ENCODE measurements around the gene CMSS1.

CMSS1 gene

DNA sequence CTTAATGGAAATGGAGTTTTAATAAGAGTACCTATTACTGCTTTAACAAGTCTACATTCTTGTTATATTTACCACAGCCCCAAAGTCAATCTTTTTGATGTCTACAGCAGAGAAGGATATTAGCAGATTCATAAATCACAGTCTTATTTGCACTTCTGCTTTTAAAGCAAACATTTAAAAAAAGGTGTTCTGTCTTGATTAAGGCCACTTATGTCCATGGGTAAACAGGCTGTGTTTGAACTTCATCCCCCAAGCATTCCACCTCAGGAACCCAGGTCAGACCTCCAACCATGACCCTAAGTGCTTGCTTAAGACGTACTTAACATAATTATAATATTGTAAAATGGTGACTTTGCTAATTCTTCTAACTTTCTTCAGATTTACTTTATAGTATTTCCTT is 113.4 kb downstream of the CMSS1 start:
- TF ChIP-seq, protein P1, sequence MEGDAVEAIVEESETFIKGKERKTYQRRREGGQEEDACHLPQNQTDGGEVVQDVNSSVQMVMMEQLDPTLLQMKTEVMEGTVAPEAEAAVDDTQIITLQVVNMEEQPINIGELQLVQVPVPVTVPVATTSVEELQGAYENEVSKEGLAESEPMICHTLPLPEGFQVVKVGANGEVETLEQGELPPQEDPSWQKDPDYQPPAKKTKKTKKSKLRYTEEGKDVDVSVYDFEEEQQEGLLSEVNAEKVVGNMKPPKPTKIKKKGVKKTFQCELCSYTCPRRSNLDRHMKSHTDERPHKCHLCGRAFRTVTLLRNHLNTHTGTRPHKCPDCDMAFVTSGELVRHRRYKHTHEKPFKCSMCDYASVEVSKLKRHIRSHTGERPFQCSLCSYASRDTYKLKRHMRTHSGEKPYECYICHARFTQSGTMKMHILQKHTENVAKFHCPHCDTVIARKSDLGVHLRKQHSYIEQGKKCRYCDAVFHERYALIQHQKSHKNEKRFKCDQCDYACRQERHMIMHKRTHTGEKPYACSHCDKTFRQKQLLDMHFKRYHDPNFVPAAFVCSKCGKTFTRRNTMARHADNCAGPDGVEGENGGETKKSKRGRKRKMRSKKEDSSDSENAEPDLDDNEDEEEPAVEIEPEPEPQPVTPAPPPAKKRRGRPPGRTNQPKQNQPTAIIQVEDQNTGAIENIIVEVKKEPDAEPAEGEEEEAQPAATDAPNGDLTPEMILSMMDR (IDR thresholded peaks at IDR 0.05; ENCODE audit: low read depth, low read length), result no peak
- no peak for DNase-seq (ENCODE audit: extremely low read depth, low read depth)

DNA sequence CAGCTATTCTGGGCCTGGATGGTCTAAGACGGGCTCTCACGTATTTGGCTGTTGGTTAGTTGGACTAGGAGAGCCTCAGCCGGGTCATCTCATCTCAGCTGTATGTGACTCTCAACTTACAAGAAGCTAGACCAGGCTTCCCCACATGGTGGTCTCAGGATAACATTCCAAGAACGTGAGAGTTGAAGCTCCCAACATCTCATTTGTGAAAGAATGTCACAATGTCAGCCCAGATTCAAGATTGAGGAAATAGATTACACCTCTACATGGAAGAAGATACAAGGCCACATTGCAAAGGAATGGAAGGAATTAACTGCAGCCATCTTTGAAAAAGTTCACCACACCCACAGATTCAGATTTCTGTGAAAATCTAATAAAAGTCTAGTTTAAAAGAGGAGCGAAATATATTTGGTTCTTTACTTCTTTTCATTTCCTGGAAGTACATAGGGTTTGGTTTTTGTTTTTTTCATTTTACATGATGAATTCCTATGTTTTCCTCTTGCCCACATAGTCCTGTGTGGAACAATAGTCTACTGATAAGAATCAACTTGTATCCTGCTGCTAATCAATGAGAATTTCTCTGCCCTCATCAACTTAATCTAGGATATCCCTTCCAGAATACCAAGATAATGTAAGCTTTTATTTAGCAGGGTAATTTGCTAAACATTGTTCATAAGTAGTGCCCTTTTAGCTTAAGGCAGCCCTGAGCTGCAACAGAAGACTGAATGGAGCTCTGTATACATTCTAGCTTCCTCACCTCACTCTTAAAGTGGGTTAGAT is 116.5 kb downstream of the CMSS1 start:
- DNase-seq (ENCODE audit: extremely low read depth, low read depth), result no peak
- TF ChIP-seq, protein P1 (IDR thresholded peaks at IDR 0.05; ENCODE audit: low read depth, low read length), result no peak

DNA sequence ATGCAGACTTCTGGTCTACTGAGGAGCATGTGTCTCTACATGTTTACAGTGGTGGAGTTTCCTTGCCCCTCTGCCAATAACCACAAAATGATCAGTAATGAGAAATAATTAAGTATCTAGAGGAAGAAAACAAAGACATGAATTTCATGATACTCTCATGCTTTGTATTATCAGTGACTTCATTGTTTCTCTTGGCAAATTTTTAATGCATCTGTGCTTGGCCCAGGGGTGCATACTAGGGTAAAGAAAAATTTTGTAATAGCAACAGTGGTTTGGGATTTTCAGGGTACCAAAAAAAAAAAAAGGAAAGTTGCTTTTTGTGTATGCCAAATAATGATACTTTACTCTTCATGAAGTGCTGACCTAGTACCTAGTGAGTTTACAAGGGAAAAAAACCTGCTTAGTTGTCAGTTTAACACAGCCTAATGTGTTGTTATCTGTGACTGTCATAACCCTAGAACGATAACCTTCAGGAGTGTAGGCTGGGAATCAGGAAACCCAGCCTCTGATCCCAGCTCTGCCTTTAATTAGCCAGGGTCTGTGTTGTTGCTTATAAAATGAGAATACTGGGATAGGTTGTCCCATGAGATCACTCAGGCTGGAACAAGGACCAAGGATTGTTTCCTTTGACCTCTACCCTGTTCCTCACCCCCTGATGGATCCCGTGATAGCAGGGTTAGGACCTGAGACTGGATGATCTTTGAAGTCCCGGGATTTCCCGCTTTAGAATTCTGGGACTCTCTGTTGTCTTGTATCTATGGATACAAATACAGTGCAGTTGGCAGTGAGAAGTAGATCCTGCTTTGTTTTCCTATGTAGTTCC is 117.5 kb downstream of the CMSS1 start:
- no peak for DNase-seq (ENCODE audit: extremely low read depth, low read depth)
- TF ChIP-seq, protein P1 (IDR thresholded peaks at IDR 0.05; ENCODE audit: low read depth, low read length), result no peak

DNA sequence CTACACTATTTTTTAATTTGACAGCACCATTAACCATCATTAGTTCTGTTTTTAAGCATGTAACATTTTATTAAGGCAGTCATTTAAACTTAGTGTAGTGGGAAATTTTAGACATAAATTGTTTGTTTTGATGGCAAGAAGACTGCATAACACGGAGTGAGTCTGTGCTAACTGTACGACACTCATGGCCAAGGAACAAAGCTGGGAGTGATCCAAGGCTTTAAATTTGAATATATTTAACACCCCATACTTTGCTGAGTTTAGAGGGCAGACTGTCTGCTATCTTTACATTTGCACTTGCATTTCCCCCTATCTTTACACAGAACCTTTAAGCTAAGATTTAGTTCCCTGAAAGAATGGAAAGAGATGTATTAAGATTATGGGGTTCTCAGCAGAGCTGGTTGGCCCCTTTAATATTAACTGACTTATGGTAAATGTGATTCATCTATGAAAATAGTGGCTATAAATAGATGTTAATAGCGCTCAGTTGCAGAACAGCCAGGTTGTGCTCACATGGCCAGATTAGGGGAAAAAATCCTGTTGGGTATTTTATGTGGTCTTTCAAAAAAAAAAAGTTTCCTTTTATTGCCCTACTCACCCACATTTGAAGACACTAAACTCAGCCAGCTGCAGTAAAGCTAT is 120.7 kb downstream of the CMSS1 start:
- TF ChIP-seq, protein P1 (IDR thresholded peaks at IDR 0.05; ENCODE audit: low read depth, low read length), result no peak
- DNase-seq (ENCODE audit: extremely low read depth, low read depth), result no peak

DNA sequence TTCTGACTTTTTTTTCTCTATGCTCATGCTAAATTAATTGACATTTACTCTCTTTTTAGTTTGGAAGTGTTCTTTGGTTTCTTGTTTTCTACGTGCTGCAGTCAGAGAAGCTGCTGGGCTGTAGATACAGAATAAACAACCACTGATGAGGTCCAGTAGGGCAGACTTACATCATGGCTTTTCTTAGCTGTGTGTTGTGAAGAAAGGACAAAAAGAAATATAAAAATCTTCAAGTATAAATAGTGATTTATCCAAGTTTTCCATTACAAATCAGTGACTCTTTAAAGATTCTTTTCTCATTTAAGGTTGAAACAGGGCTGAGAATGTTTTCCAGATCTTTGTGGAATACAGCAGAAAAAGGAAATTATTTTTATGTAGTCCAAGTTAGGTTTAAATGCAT is 122.2 kb downstream of the CMSS1 start:
- TF ChIP-seq, protein P1 (IDR thresholded peaks at IDR 0.05; ENCODE audit: low read depth, low read length), result no peak
- no peak for DNase-seq (ENCODE audit: extremely low read depth, low read depth)

DNA sequence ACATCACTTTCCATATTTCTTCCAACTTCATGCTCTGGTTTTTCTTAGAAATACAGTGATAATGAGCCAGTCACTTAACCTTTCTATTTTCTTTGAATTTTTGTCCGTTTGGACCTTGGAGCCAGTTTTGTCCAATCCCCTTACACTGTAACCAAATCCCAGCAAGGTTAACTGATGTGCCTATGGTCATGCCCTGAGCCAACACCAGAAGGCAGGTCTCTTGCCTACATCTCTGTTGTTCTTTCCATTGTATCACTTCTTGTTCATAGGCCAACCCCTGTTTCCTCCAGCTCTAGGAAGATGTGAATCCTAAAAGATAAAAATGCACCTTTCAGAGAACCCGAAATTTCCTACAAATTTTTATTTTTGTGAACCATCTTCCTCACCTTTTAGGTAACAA is 122.7 kb downstream of the CMSS1 start:
- TF ChIP-seq, protein P1 (IDR thresholded peaks at IDR 0.05; ENCODE audit: low read depth, low read length), result no peak
- DNase-seq (ENCODE audit: extremely low read depth, low read depth), result no peak

DNA sequence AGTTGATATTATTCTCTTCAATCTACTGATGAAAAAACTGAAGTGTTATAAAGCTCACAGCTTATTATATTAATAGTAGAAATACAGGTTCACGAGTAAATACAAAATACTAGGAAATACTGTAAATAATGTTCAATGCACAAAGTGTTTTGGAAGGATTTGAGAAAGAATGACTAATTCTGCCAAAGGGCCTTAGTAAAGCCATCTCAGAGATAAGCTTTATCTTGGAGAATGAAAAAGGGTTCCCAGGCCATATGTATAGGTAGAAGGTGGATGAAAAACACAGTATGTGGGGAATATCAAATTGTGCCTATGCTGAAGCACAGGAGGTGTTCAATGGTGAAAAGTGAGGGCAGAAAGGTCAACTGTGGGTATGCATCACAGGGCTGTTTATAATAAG is 123.5 kb downstream of the CMSS1 start:
- TF ChIP-seq, protein P1 (IDR thresholded peaks at IDR 0.05; ENCODE audit: low read depth, low read length), result no peak
- DNase-seq (ENCODE audit: extremely low read depth, low read depth), result no peak

Data from AG09319 (cell line).